Measurements from ENCODE around the gene PRMT7. TPM values are rescaled to one million over a fixed set of nuclear protein-coding genes. Genes with fewer than 3 reads are reported as not detected.

PRMT7 gene
- polyA plus RNA-seq, 1 donor from 2014 or later: 203 TPM

- H3K36me3 ChIP-seq (ENCODE audit: insufficient read depth, low read length): no peaks in the 10 kb centered on the region
- no peak overlapping the region for H3K4me3 ChIP-seq (ENCODE audit: low read length)
- no peaks in the 10 kb centered on the region for H4K20me1 ChIP-seq (ENCODE audit: insufficient read depth)
- no peaks in the 10 kb centered on the region for H3K27me3 ChIP-seq (ENCODE audit: insufficient read depth, low read depth, low read length)
- H3K27ac ChIP-seq (ENCODE audit: low read length): no peak overlapping the region
- no peaks in the 10 kb centered on the region for H3K79me2 ChIP-seq (replicated peaks; ENCODE audit: insufficient read depth, low read length)
- TF ChIP-seq EP300 (conservative IDR thresholded peaks at IDR 0.05; ENCODE audit: poor library complexity, severe bottlenecking) (no peak), POLR2AphosphoS5 (IDR thresholded peaks at IDR 0.05) (no peak), RAD21 (conservative IDR thresholded peaks at IDR 0.05) (no peak), SMC3 (conservative IDR thresholded peaks at IDR 0.05; ENCODE audit: poor library complexity) (no peak), CTCF (IDR thresholded peaks at IDR 0.05; ENCODE audit: poor library complexity, severe bottlenecking) (no peak), TAF1 (IDR thresholded peaks at IDR 0.05; ENCODE audit: low read depth) (no peak), REST (IDR thresholded peaks at IDR 0.05; ENCODE audit: borderline replicate concordance) (no peak), MXI1 (conservative IDR thresholded peaks at IDR 0.05; ENCODE audit: poor library complexity, severe bottlenecking) (no peak), EZH2 (IDR thresholded peaks at IDR 0.05; ENCODE audit: borderline replicate concordance, insufficient read depth, low read length, poor library complexity, severe bottlenecking) (no peak)
- H3K4me2 ChIP-seq (ENCODE audit: low read length): no peak overlapping the region
- no peaks in the 10 kb centered on the region for H3F3A ChIP-seq (ENCODE audit: insufficient read depth, low read length, poor library complexity, severe bottlenecking)
- no peak overlapping the region for H2AFZ ChIP-seq (ENCODE audit: low read depth, low read length)
- no peak overlapping the region for H3K9ac ChIP-seq (ENCODE audit: low read length)
- no peaks in the 10 kb centered on the region for H3K9me3 ChIP-seq (ENCODE audit: low read length)
- H3K9me2 ChIP-seq (ENCODE audit: insufficient read depth, low read length): no peaks in the 10 kb centered on the region
Observed at GRCh38 chr16:68328860-68329390, 18.1 kb downstream of the PRMT7 start.

- Histone ChIP-seq H3K9me3 (ENCODE audit: low read length) (no peaks in the 10 kb centered on the region), H3K27ac (ENCODE audit: low read length) (no peak overlapping the region), H3K27me3 (ENCODE audit: insufficient read depth, low read depth, low read length) (no peaks in the 10 kb centered on the region), H3F3A (ENCODE audit: insufficient read depth, low read length, poor library complexity, severe bottlenecking) (no peaks in the 10 kb centered on the region), H4K20me1 (ENCODE audit: insufficient read depth) (no peaks in the 10 kb centered on the region), H3K9ac (ENCODE audit: low read length) (no peak overlapping the region), H3K79me2 (replicated peaks; ENCODE audit: insufficient read depth, low read length) (no peaks in the 10 kb centered on the region), H3K9me2 (ENCODE audit: insufficient read depth, low read length) (no peaks in the 10 kb centered on the region), H2AFZ (ENCODE audit: low read depth, low read length) (no peak overlapping the region), H3K36me3 (ENCODE audit: insufficient read depth, low read length) (no peaks in the 10 kb centered on the region), H3K4me3 (ENCODE audit: low read length) (no peak overlapping the region), H3K4me2 (ENCODE audit: low read length) (no peak overlapping the region)
- no peak for TF ChIP-seq RAD21 (conservative IDR thresholded peaks at IDR 0.05)
- no peak for TF ChIP-seq REST (IDR thresholded peaks at IDR 0.05; ENCODE audit: borderline replicate concordance)
- TF ChIP-seq CTCF (IDR thresholded peaks at IDR 0.05; ENCODE audit: poor library complexity, severe bottlenecking): no peak
- no peak for TF ChIP-seq POLR2AphosphoS5 (IDR thresholded peaks at IDR 0.05)
- no peak for TF ChIP-seq TAF1 (IDR thresholded peaks at IDR 0.05; ENCODE audit: low read depth)
Observed at GRCh38 chr16:68331879-68332410, 21.1 kb downstream of the PRMT7 start.
